Embryonic facial prominence (tissue), 1 donor: ENCODE results near the gene ZRANB1.
"Not testable (repeated sequence)": the region's sequence is repeated elsewhere in the genome, so short reads cannot be mapped to it uniquely, and the experiment has no call there.

Experiments used
- DNase-seq: peaks from one replicate; pipeline ENCODE4 v3.0.0-alpha.2; 2016; ENCODE audit errors: extremely low spot score

The ZRANB1 gene

DNA sequence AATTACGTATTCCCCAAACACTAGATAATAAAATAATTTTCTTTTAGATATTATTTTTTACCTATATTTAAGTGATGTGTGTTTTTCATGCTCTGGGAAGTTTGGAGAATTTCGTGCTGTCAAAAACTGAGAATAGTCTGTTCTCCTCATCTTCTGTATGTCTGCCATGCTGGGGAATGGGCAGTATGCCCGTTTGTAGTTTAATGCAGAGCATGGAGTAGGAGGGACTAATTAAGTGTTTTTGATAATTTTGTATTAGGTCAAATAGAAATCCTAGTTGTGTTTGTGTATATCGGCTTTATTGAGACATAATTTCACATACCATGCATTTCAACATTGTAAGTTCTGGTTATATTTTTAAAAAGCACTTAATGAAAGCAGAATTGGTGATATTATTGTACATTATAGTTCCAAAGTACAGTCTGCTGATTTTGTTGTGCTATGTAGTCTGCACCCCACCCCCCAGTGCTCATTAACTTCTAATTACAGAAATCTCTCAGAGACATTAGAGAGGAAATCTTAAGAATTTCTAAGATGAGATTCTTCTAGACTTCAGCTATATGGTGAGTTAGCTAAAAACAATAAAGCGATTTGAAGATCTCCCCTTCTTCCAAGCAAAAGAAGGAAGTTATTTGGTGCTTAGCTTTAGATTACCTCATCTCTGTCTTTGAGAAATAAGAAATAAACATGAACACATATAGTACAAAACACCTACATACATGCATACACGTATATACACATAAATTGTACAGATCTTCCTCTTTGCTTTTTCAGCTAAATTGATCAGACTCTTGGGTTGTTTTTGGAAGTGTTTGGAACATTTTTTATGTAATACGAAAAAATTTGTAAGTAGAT is 22.2 kb downstream of the ZRANB1 start:
- DNase-seq = no peak

DNA sequence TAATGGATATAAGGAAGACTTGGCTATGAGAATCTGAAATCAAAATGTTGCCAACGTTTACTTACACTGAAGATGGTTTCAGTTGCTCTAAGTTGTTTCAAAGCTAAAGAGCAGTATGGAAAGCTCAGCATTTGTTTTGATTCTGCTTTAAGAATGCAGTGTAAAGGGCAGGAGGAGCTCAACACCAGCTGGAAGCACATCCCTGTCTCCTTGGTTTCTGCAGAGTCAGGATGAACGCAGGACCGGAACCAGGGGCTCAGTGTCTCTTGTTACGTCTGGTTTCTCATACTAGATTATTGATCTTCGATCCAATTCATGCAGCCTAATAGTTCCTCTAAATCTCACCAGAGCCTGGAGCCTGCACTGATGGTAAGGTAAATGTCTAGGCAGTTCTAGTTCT is 24.1 kb downstream of the ZRANB1 start:
- no peak for DNase-seq

DNA sequence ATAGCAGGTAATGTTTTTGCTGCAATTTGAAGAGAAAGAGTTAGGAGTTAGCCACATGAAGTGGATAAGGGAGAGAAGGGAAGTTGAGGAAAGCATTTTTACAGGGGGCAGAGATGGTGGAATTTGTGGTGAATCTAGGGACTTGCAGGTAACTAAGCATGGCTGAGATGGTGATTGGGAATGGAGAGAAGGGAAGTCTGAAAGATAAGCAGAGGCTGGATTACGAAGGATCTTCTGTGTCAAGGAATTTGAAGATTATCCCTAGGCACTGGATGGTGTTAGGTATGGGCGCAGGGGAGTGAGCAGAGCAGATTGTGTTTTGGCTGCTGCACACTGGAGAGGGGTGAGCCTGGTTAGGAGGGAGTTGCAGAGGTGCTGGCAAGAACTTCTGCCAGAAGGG is 25.3 kb downstream of the ZRANB1 start:
- DNase-seq = no peak

DNA sequence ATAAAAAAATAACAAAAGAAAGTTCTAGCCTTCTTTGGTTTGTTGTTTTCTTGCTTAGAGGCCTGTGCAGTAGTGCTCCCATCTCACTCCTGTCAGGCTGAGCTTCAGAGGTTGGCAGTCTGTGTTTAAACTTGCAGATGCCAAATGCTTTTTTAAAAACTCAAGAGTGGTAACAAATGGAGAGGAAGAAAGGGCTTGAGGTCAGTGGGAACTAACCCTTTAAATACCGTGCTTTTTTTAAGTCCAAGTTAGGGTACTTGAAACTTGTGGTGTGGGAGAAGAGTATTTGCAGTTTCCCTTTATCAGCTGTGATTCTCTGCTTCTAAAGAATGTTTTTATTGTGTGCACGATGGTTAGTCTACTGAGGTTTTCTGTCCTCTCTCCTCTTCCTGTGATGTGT is 29.4 kb downstream of the ZRANB1 start:
- no peak for DNase-seq

DNA sequence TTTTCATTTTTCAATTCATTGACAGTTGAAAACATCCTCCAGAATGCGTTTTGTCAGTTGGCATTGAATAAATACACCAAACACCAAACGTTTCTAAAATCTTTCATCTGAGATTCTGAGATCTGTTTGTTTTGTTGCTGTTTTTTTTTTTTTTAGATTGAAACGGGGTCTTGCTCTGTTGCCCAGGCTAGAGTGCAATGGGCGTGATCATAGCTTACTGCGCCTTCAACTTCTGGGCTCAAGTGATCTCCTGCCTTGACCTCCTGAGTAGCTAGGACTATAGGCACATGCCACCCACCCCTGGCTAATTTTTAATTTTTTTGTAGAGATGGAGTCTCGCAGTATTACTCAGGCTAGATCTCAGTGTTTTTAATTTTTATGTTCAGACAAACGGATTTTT is 30.7 kb downstream of the ZRANB1 start:
- no peak for DNase-seq

DNA sequence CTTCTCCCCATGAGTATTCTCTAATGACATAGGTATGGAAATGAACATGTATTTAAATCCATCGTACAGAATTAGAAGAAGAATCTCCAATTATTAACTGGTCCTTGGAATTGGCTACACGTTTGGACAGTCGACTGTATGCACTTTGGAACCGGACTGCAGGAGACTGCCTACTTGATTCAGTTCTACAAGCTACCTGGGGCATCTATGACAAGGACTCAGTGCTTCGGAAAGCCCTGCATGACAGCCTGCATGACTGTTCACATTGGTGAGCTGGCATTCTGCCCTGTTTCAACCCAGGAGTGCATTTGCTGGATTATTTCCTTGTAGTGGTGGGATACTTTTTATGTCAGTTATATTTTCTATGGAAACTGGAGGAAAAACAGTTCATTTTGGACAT is 32.2 kb downstream of the ZRANB1 start:
- DNase-seq = no peak

DNA sequence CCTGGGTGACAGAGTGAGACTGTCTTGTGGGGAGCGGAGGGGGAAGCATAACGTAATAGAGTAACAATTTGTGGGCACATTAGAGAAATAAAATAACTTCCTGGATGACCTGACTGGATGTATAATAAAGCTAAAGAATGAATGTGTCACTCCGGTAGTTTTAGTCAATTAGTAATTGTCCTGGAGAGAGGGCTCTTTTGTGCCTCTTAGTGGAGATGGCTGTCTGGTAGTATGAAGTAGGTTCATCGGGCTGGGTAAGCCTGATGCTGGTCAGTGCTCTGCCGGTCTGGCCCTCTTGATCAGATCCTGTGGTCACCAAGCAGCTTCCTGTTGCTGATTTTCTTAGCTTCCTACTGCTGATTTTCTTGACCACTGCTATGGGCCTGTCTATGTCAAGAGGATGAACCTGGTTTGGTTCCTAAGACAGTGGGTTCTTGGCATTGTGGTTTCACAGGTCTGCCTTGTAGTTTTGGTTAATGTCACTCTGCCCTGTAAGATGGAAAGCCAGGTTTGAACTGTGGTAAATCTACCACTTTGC is 34.1 kb downstream of the ZRANB1 start:
- DNase-seq = no peak

DNA sequence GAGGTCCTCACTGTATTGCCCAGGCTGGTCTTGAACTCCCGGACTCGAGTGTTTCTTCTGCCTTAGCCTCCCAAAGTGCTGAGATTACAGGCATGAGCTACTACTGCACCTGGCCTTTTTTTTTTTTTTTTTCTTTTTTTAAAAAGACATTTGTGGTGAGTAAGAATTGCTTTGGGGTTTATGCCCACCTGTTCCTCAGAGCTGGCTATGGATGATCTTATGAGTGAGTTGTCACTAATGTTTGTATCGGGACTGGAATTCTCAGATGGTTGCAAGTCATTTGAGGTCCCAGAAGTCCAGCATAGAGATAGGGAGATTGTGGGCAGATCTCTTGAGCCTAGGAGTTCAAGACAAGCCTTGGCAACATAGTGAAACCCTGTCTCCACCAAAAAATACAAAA is 35.2 kb downstream of the ZRANB1 start:
- no peak for DNase-seq

DNA sequence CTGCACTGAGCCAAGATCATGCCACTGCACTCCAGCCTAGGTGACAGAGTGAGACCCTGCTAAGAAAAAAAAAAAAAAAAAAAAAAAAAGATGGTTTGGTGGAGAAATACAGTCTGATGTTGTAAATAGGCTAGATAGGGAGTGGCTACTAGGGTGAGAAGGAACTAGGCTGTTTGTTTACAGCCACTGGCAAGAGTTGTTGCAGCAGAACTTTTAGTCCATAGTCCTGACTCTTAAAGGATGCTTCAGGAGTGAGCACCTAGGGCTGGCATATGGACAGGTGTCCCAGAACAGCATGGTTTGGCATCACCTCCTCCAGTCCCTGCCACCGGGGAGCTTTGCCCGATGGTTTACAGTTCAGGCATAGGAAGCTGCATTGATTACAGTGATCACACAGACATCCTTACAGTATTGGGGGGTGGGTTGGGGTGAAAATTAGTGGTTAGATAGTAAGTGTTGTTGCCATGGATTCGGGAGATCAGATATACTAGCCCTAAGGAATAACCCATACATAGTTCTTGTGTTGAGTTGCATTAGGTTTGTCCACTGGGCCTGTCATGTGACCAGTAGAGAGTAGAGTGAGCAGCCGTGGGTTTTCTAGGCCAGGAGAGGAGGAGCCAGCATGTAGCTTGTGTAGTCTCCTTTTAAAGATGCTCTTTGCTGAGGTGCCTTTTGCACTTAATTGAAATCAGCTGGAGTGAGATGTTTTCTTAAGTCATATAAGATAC is 35.9 kb downstream of the ZRANB1 start:
- no peak for DNase-seq

DNA sequence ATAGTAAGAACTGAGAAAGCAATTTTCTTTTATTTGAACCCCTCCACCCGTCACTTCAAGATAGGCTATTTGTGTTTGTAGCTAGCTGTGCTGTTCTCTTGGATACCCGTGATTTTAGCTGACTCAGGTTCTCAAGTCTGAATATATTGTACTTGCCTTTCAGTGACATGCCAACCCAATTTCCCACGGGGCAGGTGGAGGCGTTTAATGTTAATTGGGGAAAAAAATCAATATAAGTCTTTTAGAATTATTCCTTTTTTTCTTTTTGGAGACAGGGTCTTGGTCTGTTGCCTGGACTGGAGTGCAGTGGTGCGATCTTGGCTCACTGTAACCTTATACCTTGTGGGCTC is 36.4 kb downstream of the ZRANB1 start:
- no peak for DNase-seq

DNA sequence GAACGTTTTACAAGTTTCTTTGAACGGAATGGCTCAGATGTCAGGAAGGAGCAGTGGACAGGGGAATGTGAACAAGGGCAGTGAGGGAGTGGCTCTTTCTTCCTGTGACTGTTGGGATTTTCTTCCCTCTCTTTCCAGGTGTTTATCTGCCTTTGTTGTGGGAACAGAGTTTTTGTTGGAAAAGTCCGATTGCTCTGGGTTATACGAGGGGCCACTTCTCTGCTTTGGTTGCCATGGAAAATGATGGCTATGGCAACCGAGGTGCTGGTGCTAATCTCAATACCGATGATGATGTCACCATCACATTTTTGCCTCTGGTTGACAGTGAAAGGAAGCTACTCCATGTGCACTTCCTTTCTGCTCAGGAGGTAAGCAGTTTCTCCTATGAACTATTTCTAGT is 41.4 kb downstream of the ZRANB1 start:
- DNase-seq = no peak

DNA sequence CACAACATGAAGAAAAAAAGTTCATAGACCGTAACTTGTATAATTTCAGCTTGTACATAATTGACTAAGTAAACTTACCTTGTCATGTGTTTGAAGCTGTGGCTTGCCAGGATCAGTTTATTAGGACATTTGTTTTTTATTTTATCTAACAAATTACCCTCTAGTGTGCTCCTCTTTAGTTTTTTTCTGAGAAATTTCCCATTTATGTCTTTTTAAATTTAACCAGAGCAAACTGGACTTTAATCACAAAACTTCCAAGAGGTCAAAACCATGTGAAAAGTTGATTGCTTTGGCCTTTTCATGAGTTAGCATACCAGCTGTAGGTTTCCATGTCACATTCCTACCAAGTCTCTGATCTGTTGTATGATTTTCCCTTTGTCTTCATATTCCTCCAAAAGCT is 42.5 kb downstream of the ZRANB1 start:
- no peak for DNase-seq

DNA sequence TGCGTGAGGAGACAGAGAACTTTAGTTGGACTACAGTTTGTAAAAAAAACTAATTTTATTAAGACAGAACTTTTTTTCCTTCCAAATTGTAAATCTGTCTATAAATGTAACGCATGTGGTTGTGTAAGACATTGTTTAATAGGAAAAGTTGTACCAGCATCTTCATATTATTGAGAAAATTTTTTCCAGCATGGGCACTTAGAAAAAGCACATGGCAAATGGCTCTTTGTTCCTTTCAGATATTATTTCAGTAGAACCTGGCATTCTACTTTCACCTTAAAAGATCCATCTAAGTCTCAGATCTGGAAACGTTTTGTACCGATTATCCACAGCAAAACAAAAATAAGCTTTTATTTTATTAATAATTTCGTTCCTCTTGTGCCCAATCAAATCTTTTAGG is 43.2 kb downstream of the ZRANB1 start:
- DNase-seq = no peak

DNA sequence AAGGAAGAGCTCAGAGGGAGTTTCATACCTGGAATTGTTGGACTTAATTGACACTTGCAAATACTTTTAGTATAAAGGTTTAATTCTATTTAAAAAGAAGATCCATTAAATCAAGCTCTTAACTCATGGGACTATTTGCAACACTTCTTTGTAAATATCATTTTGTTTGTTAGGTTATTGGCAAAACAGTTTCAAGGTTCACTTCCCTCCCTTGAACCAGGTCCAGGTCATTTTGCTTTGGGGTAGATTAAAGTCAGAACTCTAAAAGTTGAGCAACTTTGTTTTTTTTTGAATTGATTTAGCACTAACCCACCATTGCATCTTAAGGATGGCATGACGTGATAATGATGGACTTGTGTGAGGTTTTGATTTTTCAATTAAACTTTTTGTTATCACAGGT is 45.9 kb downstream of the ZRANB1 start:
- DNase-seq = no peak

DNA sequence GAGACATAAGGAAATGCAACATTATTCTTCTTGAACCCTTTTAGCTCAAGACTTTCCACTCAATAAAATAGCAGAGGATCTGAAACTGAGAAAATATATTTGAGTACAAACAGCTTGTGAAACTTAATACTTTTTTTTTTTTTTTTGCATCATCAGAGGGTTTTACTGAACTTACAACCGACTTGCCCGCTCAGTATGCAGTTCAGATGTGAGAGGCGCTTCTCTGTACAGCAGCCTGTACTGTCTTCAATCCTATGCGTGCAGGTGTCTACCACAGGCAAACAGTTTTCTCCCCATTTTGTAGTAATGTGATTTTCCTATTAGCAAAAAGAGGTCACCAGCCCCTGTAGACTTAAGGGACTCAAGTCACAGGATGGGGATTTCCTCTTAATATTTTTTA is 46.8 kb downstream of the ZRANB1 start:
- DNase-seq = not testable (repeated sequence)

DNA sequence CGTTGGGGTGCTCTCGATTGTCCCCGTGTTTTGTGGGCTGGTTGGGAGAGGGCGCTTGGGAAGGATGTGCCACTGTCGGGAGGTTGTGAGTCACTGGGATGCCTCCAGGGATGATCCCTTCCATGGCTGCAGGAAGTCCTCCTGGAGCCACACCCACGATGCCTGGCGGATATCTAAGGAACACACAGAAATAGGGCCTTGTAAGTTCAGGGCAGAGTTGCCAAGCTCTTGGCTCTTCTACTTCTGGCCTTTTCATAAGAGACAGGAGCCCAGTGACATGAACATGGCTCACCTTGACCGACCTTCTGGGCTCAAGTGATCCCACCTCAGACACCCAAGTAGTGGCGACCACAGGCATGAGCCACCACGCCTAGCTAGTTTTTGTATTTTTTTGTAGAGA is 47.6 kb downstream of the ZRANB1 start:
- no peak for DNase-seq

DNA sequence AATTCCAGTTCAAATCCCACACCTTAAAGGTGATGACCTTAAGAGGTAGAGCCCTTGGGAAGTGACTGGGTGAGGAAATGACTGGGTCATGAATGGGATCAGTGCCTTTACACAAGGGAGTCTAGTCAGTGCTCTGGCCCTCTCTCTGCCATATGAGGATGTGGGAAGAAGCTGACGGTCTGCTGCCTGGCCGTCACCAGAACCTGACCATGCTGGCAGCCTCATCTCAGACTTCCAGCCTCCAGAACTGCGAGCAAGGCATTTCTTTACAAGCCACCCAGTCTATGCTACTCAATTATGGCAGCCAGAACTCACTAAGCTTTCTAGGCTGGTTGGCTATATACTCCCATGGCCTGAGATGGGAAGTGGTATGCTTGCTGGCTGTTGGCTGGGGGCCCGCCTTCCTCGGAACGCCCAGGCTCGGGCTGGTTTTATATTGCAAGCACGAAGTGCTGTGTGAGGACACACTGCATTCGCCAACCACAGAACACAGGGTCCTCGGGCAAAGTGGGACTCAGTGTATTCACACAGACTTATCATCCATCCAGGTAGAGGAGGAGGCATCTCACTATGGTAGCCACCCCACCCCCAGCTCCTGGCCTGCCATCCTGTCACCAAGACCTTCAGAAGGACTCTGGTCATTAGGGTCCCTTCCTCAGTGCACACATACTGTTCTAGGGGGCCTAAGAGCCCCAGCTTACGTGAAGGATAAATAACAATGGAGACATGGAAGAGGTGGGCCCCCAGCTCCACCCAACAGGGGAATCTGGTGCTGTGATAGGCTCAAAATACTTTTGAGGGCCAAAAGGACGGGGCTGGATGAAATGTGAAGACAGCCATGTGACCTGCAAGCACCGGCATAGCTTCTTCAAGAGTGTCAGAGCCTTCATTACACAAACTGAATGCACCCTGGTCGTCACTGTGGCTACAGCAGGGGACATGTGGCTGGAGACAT is 49.0 kb downstream of the ZRANB1 start:
- no peak for DNase-seq

DNA sequence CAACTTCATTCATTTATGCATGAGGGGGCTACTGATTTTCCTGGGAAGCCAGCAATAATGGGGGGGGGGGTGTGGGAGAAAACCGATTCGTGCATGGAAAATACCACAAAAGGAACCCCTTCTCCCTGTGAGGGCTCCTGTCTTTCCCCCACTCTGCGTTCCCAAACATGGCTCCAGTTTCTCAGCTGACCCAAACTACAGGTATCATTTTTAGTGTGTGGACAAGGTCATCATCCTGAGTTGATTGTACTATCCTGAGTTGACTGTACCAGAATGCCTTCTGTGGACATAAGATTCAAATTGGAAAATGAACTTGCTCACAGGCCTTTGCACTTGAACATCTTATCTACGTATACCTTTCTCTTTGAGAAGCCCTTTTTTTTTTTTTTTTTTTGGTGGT is 49.9 kb downstream of the ZRANB1 start:
- no peak for DNase-seq

DNA sequence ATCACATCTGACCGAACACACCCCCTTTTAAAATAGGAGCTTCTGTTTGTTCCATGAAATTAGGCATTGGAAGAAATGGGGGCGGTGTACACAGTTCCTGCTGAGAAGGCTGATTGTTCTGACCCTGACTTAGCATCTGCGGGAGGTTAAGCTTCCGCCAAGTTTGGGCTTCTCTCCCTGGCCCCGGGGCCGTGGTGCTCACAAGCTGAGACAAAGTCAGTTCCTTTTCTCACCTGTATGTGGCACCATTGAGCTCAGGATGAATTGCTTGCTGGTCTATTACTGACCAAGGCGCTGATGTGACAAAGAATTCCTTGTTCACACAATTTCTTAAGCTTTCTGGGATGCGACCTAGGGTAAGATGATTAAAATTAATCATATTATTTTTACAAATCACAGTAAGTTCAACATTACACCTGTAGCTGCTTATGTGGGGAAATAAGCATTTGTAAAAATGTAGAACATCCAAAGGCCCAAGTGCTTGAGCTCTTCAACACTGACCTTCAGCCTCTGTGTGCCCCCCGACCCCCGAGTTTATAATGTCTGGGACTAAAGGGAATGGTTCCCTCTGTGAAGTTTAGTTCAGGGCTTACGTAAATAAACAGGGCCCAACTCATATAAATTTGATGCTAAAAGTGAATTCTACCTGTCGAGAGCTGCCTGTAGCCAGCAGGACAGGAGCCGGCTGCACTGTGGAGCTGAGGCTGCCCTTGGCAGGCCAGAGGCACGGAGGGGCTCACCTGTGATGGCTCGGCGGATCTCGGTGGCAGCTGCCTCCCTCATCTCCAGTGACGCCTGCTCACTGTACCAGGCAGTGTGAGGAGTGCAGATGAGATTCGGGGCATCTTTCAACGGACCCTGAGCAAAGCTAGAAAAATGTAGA is 50.8 kb downstream of the ZRANB1 start:
- no peak for DNase-seq

DNA sequence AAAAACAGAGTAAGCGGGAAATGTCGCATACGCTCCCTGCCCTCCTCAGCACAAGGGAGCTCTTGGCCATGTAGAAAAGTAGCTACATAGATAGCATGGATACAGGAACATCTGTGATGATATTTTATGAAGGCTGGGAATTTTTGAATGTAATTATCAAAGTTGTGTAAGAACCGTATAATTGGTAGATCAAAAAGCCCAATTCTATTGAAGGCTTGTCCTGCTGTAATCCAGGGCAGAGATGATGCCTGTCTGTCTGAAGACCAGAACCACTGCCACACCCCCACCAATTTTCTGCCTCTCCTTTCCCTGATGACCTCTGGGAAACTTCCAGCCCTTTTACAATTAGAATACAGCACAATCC is 51.4 kb downstream of the ZRANB1 start:
- no peak for DNase-seq
